GM15510 (cell line): ENCODE results near the gene MAB21L4.

Source experiments
- POLR2A ChIP-seq: IDR thresholded peaks from 3 replicates; pipeline ENCODE4 v1.6.1; 2011; ENCODE audit warnings: borderline replicate concordance; ENCODE audit not compliant: insufficient read length; ENCODE audit errors: extremely low read depth

Gene MAB21L4

DNA sequence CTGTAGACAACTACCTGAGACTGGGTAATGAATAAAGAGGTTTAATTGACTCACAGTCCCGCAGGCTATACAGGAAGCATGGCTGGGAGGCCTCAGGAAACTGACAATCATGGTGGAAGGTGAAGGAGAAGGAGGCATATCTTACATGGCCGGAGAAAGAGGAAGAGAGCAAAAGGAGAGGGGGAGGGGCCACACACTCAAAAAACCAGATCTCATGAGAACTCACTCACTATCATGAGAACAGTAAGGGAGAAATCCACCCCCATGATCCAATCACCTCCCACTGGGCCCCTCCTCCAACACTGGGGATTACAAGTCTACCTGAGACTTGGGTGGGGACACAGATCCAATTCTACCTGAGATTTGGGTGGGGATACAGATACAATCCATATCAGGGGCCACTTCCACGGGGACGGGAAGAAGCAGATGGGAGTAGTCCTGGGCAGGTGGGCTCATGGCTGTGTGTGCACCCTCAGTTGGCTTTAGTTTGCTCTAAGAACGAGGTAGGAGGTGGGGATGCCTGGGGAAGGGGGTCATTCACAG, 9.9 kb downstream of the MAB21L4 start:
- TF ChIP-seq POLR2A: no peak

DNA sequence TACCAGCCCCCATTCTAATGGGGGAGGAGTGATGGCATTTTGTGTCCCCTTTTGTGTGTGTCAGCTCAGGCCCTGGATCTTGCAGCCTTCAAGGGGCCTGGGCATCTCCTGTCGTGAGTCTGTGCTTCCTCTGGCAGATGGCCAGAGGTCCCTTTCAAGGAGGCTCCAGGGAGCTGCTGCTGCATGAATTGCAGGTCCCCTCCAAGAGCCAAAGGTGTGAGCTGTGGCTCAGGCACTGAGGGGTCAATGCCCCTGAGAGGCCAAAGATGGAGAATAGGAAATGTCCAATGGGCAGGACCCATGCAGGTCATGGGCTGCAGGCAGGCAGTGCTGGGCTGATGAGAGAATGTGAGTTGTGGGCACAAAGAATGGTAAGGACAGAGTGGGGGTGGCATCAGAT, 10.4 kb downstream of the MAB21L4 start:
- no peak for TF ChIP-seq POLR2A

DNA sequence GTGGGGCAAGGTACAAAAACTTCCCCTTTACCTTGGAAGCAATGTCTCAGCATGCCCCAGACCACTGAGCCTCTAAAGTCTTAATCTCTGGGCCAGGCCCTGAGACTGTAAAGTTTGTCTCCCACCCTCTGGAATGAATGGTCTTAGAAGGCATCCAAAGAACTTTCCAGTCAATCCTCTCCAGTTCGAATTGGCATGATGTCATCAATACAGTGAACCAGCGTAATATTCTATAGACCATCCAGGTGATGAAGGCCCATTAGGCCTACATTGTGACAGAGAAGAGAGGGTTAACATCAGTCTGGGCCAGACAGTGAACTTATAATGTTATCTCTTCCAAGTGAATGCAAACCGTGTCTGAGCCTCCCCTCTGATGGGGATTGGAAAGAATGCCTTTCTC, 11.2 kb downstream of the MAB21L4 start:
- TF ChIP-seq POLR2A: no peak

DNA sequence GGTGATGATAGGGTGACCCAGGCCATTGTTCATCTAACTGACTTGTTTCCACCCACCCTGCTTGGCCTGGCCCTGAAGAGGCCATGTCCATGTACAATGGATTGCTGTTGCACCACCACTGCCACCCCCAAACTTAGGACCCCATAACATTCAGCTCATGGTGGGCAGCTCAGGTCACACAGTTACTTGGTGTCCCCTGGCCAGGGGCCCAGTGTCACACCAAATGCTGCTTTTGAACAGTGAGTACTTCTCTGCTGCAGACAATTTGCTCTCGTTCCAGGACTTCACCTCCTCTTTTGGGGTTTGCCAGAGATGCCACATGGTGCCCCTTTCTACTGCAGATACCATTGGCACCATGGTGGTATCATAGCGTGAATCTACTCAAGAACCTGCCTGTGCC, 11.7 kb downstream of the MAB21L4 start:
- no peak for TF ChIP-seq POLR2A

DNA sequence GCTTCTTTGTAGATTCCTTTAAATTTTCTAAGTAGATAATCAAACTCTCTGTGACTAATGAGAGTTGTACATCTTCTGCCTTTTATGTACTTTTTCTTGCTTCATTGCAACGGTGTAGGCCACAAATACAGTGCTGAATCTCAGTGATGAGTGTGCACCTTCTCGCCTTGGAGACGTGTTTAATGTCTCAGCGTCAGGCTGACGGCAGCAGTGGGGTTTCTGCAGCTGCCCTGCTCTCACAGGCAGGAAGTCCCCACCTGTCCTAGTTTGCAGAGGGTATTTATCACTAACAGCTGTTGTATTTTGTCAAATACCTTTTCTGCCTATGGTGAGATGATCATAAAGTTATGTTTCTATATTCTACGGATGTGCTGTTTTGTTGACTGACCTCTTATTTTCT, 14.0 kb downstream of the MAB21L4 start:
- TF ChIP-seq POLR2A: no peak

DNA sequence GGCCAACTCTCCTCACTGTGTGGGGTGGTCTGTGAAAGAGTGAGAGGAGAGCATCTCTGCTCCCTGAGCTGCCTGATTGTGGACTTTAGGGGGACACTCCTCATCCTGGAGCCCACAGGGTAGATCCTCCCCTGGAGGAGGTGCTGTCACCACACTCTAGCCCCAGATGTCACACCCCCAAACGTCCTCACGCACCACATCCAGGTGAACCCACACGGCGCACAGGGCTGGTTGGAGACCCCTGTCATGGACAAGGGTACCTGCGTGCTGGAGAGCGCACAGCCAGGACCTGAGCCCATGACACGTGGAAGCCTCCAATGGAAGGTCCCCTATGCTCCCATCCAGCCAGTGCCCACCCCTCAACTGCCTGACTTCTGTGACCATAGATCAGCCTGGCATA, 16.9 kb downstream of the MAB21L4 start:
- no peak for TF ChIP-seq POLR2A

DNA sequence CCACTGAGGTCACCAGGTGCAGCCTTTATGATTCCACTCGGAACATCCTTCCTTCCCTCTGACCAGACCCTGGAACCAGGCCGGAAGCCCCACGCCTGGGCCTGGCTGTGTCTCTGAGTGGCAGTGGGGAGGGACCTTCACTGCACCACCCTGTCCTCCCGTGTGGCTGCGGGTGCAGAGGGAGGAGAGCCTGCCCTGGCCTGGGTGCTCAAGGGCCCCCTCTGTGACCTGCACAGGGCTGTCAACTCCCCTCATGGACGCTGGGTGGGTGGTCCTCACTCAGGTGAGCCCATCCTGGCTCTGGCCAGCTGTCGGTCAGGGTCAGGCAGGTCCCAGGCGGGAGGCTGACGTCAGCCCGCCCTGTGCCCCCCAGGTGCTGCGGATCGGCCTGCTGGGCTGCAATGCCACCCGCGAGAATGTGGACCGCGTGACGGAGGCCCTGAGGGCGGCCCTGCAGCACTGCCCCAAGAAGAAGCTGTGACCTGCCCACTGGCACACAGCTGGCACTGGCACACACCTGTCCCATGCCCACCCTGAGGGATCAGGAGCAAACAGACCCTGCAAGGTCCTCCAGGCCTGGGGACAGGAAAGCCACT, 17.5 kb downstream of the MAB21L4 start:
- no peak for TF ChIP-seq POLR2A

DNA sequence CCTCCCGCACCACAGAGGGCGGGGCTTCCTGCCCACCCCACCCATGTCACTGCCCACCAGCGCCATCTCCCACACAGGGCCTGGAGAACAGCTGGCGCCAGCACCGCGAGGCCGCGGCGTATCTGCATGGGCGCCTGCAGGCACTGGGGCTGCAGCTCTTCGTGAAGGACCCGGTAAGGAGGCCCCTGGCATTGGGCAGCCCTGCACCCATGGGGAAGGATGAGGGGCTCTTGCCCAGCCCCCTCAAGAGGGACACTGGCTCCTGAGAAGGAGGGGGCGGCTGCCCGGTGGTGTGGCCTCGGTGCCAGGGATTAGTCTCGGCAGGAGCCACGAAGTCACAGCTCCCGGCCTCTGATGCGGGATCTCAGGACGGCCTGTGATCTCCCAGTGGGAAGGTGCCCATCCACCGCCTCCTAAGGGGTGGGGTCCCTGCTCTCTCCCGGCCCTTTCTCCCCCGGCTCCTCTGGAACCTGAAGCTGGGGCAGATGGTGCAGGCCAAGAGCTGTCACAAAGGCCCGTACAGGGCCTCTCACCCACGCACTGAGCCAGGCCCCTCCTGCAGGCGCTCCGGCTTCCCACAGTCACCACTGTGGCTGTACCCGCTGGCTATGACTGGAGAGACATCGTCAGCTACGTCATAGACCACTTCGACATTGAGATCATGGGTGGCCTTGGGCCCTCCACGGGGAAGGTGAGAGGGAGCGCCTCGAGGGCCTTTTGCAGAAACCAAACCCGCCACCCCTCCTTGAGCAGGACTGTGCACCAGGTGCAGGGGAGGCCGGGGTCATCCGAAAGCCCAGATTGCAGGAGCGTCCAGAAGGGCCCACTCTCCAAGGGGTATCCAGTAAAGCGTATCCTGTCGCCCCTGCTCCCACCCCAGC, 18.3 kb downstream of the MAB21L4 start:
- TF ChIP-seq POLR2A: no peak

DNA sequence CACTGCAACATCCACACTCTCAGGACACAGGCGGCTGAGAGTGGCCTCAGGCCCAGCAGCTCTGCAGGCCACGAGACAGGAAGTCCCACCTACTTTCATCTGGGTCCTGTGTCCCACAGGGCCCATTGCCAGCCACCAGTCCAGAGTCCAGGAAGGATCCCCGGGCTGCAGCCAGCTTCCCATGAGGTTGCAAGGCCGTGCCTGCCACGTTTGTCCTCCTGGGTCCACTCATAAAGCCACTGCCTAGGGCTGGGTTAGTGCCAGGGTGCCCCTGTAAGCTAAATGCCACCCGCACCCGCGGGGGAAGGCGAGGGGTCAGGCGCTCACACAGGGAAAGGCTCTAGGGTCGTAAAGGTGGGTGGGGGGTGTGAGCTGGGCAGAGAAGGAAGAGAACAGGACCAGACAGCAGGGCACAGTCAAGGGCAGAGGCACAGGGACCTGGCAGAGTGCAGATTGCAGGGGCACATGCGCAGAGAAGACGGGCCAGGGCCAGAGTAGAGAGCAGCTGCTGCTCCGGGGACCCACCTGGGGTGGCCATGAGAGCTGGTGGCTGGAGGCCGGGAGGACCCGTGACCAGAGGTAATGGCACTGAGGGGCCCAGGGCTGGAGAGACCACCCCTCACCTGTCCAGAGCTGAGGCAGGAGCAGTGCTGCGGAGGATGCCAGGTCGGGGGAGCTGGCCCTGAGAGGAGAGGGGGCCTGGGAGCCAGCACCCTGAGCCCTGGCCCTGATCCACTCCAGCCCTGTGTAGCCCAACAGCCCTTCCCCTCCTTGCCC, 19.3 kb downstream of the MAB21L4 start:
- TF ChIP-seq POLR2A: no peak

DNA sequence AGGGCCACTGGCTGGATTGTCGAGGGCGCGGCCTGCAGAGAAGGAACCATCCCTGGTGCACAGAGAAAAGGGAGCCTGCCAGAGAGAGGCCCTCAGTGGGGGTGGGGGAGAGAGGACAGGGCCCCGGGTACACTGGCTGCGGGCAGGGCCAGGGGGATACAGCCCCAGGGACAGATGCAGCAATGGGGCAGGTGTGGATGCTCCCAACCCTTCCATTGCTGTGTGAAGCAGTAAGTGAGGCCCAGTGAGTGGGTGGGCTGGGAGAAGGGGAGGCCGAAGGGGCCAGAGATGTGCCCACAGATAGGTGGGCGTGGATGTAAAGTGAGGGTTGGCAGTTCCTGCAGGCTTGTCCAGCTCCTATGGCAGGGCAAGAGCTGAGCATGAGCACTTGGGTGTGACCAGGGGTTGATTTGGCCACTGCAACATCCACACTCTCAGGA, 19.9 kb downstream of the MAB21L4 start:
- TF ChIP-seq POLR2A: no peak

DNA sequence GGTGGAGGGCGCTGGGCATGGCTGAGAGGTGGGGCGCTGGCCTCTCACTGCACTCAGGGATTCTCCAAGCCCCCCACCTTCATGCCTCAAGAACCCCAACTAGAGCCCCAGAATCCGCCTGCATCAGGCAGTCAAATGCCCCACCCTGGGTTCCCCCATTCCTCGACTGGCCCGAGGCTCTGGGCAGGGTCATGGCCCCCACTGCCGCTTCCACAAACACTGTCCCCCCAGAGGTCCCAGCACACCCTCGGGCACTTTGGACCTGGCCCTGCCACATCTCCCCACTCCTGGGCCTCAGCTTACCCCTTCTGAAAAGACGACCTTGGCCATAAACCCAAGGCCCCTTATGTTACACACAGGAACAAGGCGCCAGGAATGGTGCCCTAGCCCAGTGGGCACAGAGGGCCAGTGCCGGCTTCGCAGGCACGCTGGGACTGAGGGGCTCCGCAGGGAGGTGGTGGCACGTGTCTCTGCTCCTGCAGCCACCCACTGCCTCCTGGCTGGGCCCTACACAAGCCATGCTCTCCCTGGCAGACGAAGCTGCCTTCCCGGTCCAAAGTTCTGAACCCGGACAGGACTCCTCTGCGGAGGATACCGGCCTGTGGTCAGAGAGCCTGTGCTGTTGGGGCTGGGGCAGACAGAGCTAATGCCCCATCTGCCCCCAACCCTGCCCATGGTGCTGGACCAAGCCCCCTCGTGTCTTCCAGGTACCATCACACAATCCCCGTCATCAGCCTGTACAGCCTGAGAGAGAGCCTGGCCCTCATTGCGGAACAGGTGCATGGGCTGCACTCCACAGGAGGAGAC, 20.5 kb downstream of the MAB21L4 start:
- no peak for TF ChIP-seq POLR2A

DNA sequence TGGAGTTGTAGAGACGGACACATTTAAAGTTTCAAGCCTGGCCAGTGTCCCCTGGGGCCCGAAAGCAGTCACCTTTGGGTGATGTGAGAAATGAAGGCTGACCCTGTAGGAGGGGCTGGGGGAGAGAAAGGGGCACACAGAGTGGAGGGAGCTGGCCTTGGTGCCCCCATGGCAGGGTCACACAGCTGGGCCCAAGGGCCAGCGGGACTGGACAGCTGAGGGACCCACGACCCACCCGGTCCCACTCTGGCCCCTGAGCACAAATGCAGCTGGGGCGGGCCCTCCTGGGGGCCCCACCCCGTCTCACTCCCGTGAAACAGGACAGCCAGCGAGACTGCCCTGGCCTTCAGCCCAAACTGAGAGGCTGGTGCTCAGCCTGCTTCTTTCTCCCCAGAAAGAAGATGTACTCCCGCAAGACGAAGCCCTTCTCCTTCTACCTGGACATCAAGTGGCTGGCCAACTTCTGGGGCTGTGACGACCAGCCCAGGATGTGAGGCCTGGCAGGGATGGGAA, 21.2 kb downstream of the MAB21L4 start:
- TF ChIP-seq POLR2A: no peak

DNA sequence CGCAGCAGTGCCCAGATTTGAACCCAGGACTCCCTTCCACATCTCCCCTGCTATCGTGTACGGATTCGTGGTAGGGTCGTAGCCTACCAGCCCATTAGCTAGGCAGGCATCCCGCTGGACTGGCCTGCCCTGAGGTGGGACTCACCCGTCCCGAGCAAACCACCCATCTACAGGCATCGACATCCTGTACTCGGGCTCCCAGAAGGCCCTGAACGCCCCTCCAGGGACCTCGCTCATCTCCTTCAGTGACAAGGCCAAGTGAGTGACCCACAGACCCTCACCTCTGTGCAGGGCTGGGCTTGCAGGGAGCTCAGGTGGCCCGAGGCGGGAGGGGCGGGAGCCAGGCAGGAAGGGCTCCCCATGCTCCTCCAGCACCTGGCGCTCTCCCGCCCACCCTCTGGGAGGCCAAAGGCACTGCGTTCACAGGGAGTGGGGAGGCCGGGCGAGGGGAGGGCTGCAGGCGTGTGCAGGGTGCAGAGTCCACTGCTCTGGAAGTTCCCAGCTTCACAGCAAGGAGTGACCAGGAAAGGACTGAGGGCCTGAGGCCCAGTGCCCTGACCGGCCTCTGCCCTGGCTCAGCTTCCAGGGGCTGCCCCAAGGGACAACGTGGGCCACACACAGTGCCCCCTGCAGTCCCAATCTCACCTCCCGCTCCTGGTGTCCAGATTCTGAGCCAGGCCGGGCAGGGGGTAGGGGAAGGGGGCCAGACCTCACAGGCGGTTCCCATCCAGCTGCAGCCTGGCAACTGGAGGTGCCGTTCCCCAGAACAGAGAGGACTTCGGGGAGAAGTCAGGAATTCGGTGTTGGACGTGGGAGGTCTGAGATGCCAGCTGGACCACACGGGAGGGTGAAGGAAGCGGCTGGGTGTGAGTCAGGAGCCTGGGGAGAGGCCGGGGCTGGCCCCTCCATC, 21.9 kb downstream of the MAB21L4 start:
- TF ChIP-seq POLR2A: no peak

DNA sequence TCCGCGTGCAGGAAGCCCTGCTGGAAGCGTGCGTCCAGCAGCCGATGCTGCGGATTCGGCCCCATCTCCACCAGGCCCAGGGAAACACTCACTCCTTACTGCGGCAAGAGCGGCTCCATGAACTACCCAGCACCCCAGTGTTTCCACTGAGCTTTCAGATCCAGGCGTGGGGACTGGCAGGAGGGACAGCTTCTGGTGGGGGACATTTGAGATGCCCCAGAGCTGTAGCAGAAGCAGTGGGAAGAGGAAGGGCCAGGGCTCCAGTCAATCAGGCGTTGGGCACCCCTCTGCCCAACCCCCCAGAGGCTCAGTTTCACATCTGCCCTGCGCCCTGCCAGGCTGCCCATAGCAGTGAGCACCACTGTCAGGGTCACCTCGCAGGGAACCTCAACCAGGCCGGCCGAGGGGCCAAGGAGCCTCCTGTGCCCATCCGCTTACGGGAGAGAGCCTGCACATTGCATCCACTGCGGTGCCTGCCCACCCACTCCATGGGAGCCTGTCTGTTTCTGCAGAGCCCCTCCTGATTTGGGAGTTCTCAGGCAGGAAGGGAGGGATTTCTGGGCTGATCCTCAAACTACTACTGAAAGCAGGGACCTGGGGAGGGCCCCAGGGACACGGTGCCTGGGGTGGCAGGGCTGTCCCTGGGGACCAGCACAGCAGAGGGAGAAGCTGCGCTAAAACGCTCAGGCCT, 22.7 kb downstream of the MAB21L4 start:
- TF ChIP-seq POLR2A: no peak
